NCI-H82 treated with DMSO at 0.1 percent for 48 hours (cell line): ENCODE measurements around the gene CNBD2.
"Not testable (repeated sequence)": the region's sequence is repeated elsewhere in the genome, so short reads cannot be mapped to it uniquely, and the experiment has no call there.

Experiments
- DNase-seq: peaks from one replicate; lab custom pipeline; 2025; ENCODE audit not compliant: unreplicated experiment; lab: John Stamatoyannopoulos, UW

Gene CNBD2

GRCh38 chr20:36018208-36018988, 50.0 kb downstream of the CNBD2 start:
- DNase-seq, result no peak

- not testable (repeated sequence) for DNase-seq
These were observed 57.7 kb downstream of the CNBD2 start for GRCh38 chr20:36026131-36026530.

- DNase-seq, result no peak
These were observed 59.9 kb downstream of the CNBD2 start for GRCh38 chr20:36028106-36028808.

- DNase-seq, result no peak
These were observed 61.8 kb downstream of the CNBD2 start for GRCh38 chr20:36030149-36030548.

- no peak for DNase-seq
These were observed 63.4 kb downstream of the CNBD2 start for GRCh38 chr20:36031806-36032205.

GRCh38 chr20:36034875-36035274, 66.5 kb downstream of the CNBD2 start:
- DNase-seq, result no peak

GRCh38 chr20:36035745-36036144, 67.4 kb downstream of the CNBD2 start:
- DNase-seq, result no peak

- DNase-seq, result peak; percentile 45
These were observed 68.3 kb downstream of the CNBD2 start for GRCh38 chr20:36036688-36037087.

- no peak for DNase-seq
These were observed 72.2 kb downstream of the CNBD2 start for GRCh38 chr20:36040571-36040970.

- DNase-seq, result no peak
These were observed 75.1 kb downstream of the CNBD2 start for GRCh38 chr20:36043441-36043840.

GRCh38 chr20:36043892-36044515, 75.6 kb downstream of the CNBD2 start:
- no peak for DNase-seq

- no peak for DNase-seq
These were observed 77.0 kb downstream of the CNBD2 start for GRCh38 chr20:36045373-36045714.

GRCh38 chr20:36046073-36046798, 77.8 kb downstream of the CNBD2 start:
- not testable (repeated sequence) for DNase-seq

- not testable (repeated sequence) for DNase-seq
These were observed 81.0 kb downstream of the CNBD2 start for GRCh38 chr20:36049408-36049807.

GRCh38 chr20:36050436-36051317, 82.3 kb downstream of the CNBD2 start:
- peak; percentile 73 for DNase-seq

- DNase-seq, result no peak
These were observed 83.1 kb downstream of the CNBD2 start for GRCh38 chr20:36051318-36052116.

GRCh38 chr20:36052117-36052513, 83.7 kb downstream of the CNBD2 start:
- DNase-seq, result no peak

GRCh38 chr20:36053863-36054518, 85.6 kb downstream of the CNBD2 start:
- not testable (repeated sequence) for DNase-seq

GRCh38 chr20:36055145-36055544, 86.8 kb downstream of the CNBD2 start:
- DNase-seq, result no peak
